IPS DF 6.9 (cell line): ENCODE results near the gene NXPH1.

ENCODE experiments used
- DNase-seq: peaks from one replicate; pipeline ENCODE4 v3.0.0-alpha.2; 2013; ENCODE audit warnings: low read depth, low spot score
- H3K27ac ChIP-seq: one replicate; pipeline ENCODE4 v1.5.1; 2013; ENCODE audit warnings: low read length, control low read depth
- H3K27me3 ChIP-seq: 2 replicates; pipeline ENCODE4 v1.6.1; 2013; ENCODE audit warnings: mild to moderate bottlenecking, low read length; ENCODE audit not compliant: control insufficient read depth, insufficient read depth
- H3K36me3 ChIP-seq: 2 replicates; pipeline ENCODE4 v1.6.1; 2013; ENCODE audit warnings: low read length; ENCODE audit not compliant: control insufficient read depth, insufficient read depth
- H3K4me1 ChIP-seq: 2 replicates; pipeline ENCODE4 v1.6.1; 2013; ENCODE audit warnings: low read length; ENCODE audit not compliant: control insufficient read depth, insufficient read depth
- H3K4me3 ChIP-seq: 2 replicates; pipeline ENCODE4 v1.5.1; 2013; ENCODE audit warnings: mild to moderate bottlenecking, low read length
- H3K9me3 ChIP-seq: 2 replicates; pipeline ENCODE4 v1.6.1; 2013; ENCODE audit warnings: low read length, inconsistent platforms; ENCODE audit not compliant: control insufficient read depth, insufficient read depth
- WGBS: extraction: QIAGEN DNeasy Blood & Tissue Kit; methylation state at CpG from one replicate; pipeline ENCODE4 v1.1.7; 2013; ENCODE audit warnings: mixed read lengths, missing lambda C conversion rate; ENCODE audit not compliant: insufficient read length, insufficient coverage; 5-methylcytosine and 5-hydroxymethylcytosine counted together

Gene NXPH1

DNA sequence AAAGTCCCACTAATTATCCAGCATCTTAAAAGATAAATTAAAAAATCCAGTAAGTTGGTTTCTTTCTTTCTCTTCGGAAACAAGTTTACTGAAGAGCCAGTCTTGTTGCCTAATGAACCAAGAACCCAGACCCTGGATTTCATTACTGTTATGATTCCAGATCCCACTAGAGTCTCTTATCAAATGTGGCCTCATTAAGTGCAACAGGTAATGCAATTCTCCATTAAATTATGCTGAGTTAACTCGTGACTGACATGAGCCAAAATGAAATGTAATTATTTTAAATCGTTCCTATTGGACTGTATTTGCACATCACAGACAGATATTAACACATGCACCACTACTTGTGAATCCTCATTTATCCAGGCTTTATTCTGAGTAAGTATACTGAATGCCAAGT lies 115.6 kb downstream of the NXPH1 start:
- Histone ChIP-seq H3K36me3 (no peaks in the 10 kb centered on the region), H3K27ac (no peak overlapping the region), H3K27me3 (no peaks in the 10 kb centered on the region), H3K9me3 (no peaks in the 10 kb centered on the region), H3K4me1 (no peaks in the 10 kb centered on the region), H3K4me3 (no peak overlapping the region)
- WGBS = no CpG with 5 or more reads among the region's 3 CpGs
- DNase-seq = no peak

DNA sequence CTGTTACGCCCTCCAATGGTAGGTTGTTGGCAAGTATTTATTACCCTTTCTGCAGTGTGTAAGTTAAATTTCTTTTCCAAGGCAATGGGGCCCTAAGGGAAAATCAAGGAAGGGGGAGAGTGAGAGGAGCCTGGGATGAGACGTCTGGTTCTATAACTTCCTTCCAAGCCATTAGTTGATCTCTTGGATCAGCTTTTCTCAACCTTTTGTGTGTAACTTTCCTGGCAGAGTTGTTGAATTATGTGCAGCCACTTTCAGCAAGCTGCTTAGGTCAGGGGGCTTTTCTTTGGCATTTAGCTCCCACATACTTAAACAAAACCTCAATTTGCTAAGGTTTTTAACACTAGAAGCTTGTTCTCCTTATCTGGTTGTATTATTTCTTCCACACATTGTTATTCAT lies 127.1 kb downstream of the NXPH1 start:
- DNase-seq = no peak
- Histone ChIP-seq H3K36me3 (no peaks in the 10 kb centered on the region), H3K9me3 (no peaks in the 10 kb centered on the region), H3K27me3 (no peaks in the 10 kb centered on the region), H3K4me1 (no peaks in the 10 kb centered on the region; the same call in 1 of the 2 replicates), H3K4me3 (no peak overlapping the region), H3K27ac (no peak overlapping the region)
- no CpG with 5 or more reads among the region's 2 CpGs for WGBS

DNA sequence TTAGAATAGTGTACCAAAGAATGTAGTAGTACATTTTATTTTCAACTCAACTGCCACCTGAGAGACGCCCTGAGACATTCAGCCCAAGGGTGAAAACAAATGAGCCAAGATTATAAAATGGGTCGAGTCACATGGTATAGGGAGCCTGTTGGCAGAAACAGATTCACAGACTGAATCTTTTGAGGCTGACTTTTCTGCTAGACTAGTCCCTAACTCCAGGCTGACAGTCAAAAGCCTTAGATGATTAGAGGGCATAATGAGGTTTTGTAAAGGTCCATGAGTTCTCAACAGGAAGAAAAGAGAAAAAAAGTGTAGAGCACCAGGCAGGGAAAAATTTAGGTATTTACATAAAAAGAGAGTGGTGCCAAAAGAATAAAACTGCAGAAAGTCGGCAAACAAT lies 128.0 kb downstream of the NXPH1 start:
- no peak for DNase-seq
- no peaks in the 10 kb centered on the region; the same call in 1 of the 2 replicates for H3K4me1 ChIP-seq
- no peaks in the 10 kb centered on the region for H3K27me3 ChIP-seq
- H3K9me3 ChIP-seq = no peaks in the 10 kb centered on the region
- no peak overlapping the region for H3K4me3 ChIP-seq
- H3K27ac ChIP-seq = no peak overlapping the region
- H3K36me3 ChIP-seq = no peaks in the 10 kb centered on the region
- no CpG with 5 or more reads among the region's 3 CpGs for WGBS

DNA sequence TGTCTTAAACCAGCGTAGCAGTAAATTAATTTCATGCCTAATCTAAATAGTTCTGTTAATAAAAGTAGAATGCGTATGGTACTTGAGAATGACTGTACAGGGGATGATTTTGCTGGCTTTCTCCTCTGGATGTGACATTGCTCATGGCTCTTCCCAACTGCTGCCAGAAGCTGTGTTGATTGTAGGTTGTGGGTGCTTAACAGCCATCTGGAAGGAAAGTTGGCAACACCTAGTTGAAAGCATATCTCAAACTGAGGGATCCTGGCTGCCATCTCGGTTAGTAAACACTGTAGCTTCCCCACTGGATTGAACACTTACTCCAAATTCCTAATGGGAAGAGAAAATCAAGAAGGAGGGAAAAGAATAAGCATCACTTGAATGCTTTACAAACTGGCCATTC lies 130.9 kb downstream of the NXPH1 start:
- Histone ChIP-seq H3K4me3 (no peak overlapping the region), H3K36me3 (no peaks in the 10 kb centered on the region), H3K4me1 (no peaks in the 10 kb centered on the region; the same call in 1 of the 2 replicates), H3K27me3 (no peaks in the 10 kb centered on the region), H3K9me3 (no peaks in the 10 kb centered on the region), H3K27ac (no peak overlapping the region)
- WGBS = no CpG with 5 or more reads among the region's 3 CpGs
- DNase-seq = no peak

DNA sequence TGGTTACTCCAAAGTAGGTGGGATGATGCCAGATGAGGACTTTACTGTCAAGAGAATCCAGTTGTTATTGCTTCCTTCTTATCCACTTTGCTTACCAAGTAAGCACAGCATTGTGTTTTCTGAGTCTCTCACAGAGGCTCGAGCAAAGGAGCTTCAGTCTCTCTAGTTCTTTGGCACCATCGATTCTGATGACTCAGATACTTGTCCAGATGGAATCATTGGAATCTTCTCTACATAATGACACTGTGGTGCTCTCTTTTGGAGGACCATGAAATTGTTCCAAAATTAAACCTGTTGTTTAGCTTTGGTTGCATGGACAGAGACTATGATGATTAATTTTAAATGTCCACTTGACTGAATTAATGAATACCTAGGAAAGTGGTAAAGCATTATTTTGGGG lies 132.6 kb downstream of the NXPH1 start:
- no peaks in the 10 kb centered on the region for H3K36me3 ChIP-seq
- H3K27me3 ChIP-seq = no peaks in the 10 kb centered on the region
- no peaks in the 10 kb centered on the region for H3K4me1 ChIP-seq
- WGBS = no CpG with 5 or more reads among the region's 2 CpGs
- no peak overlapping the region for H3K4me3 ChIP-seq
- no peak overlapping the region for H3K27ac ChIP-seq
- H3K9me3 ChIP-seq = no peaks in the 10 kb centered on the region
- no peak for DNase-seq

DNA sequence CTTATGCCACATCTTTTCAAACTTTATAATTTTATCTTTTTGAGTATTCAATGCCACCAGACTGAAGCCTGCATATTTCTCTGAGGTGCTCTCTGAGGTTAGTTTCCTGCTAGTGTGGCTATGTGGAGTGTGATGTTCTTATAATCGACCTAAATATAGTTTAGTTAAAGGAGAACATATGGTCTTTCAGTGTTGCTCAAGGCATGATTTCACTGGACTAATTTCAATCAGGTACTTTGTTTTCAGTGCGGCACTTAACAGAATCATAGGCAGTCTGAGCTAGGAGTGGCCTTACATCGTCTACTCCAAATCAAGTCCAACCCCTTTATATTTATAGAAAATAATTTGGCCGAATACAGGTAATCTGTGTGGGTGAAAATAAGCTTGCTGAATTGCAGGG lies 134.2 kb downstream of the NXPH1 start:
- no peak overlapping the region for H3K27ac ChIP-seq
- no peak overlapping the region for H3K4me3 ChIP-seq
- no peaks in the 10 kb centered on the region for H3K36me3 ChIP-seq
- no peaks in the 10 kb centered on the region for H3K9me3 ChIP-seq
- no peaks in the 10 kb centered on the region for H3K27me3 ChIP-seq
- DNase-seq = no peak
- no peaks in the 10 kb centered on the region for H3K4me1 ChIP-seq
- no CpG with 5 or more reads among the region's 4 CpGs for WGBS

DNA sequence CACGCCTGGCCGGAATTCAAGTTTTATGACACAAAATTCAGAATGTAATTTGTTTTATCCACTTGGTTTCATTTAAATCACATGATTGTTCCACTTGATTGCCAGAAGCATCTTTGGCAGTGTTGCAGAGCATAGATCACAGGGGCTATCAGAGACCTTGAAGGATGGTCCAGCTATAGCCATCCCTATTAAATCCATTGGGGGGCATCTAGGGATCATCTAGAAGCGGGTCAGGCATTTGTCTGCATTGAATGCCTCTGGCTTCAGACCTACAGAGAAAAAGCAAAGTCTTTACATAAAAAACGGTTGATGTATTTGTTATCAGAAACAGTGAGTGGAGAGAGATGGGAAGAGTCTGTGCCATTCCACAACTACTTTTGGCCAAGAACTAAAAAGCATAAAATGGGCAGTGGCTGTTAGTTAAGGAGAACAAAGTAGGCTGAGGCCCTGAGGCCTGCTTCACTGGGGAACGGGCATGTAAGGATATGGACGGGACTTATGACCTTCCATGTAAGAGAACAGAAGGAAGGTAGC lies 146.3 kb downstream of the NXPH1 start:
- Histone ChIP-seq H3K4me3 (no peak overlapping the region), H3K4me1 (no peaks in the 10 kb centered on the region), H3K27ac (no peak overlapping the region), H3K9me3 (no peaks in the 10 kb centered on the region), H3K27me3 (no peaks in the 10 kb centered on the region), H3K36me3 (no peaks in the 10 kb centered on the region)
- WGBS = no CpG with 5 or more reads among the region's 6 CpGs
- no peak for DNase-seq

DNA sequence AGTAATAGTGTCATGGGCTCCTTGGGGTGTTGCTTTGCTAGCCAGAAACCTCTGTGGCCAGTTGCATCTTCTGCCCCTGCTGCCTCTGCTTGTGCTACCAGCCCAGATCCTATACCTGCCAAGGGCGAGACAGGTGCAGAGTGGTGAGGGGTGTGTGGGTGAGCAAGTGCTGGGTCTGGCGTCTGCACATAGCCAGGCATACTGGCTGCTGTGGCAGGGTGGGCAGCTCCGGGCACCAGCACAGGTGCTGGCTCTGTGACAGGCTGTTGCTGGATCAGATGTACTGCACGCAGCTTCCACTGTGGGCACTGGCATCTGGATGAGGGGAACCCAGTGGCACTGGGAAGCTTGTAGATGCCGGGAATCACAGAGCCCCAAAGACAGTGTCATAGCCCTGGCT lies 148.4 kb downstream of the NXPH1 start:
- Histone ChIP-seq H3K36me3 (no peaks in the 10 kb centered on the region), H3K4me1 (no peaks in the 10 kb centered on the region), H3K27me3 (no peaks in the 10 kb centered on the region), H3K9me3 (no peaks in the 10 kb centered on the region), H3K27ac (no peak overlapping the region), H3K4me3 (no peak overlapping the region)
- no CpG with 5 or more reads among the region's 5 CpGs for WGBS
- DNase-seq = no peak

DNA sequence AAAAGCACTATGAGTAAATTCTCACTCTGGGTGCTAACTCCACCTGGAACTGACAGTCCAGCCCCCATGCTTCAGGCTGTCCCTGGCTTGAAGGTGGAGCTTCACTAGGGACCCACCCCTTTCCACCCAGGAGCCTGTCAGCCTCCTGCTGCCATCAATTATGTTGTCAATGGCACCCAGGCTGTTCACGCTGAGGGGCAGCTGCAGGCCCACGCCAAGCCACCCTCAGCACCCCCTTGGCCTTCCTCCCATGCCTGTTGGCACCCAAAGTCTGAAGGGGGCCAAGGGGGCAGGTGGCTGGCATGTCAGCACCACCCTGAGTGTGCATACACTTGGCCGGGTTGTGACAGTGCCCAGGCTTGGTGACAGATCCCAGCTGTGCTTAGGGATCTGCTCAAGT lies 149.3 kb downstream of the NXPH1 start:
- Histone ChIP-seq H3K27me3 (no peaks in the 10 kb centered on the region), H3K4me1 (no peaks in the 10 kb centered on the region), H3K4me3 (no peak overlapping the region), H3K9me3 (no peaks in the 10 kb centered on the region), H3K36me3 (no peaks in the 10 kb centered on the region), H3K27ac (no peak overlapping the region)
- DNase-seq = no peak
- no CpG with 5 or more reads among the region's 3 CpGs for WGBS

DNA sequence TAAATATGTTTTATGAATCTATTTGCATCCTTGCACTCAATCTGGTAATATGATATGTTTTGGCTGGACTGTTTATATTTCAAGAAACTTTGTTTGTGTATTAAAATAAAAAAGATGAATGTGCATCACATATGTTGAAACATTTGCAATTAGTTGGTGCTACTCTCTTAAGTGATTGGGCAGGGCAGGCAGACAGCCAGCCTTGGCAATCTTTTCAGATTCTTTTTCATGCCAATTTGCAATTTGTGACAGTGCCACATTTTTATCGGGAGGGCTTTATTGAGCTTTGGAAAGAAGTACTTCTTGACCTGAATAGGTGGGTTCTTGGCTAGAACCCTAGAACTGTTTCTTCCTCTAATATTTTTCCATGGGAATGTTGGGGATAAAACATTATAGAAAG lies 152.2 kb downstream of the NXPH1 start:
- H3K27ac ChIP-seq = no peak overlapping the region
- H3K36me3 ChIP-seq = no peaks in the 10 kb centered on the region
- no peak for DNase-seq
- no CpG with 5 or more reads among the region's 1 CpG for WGBS
- H3K9me3 ChIP-seq = no peaks in the 10 kb centered on the region
- H3K4me3 ChIP-seq = no peak overlapping the region
- no peaks in the 10 kb centered on the region for H3K27me3 ChIP-seq
- no peaks in the 10 kb centered on the region for H3K4me1 ChIP-seq

DNA sequence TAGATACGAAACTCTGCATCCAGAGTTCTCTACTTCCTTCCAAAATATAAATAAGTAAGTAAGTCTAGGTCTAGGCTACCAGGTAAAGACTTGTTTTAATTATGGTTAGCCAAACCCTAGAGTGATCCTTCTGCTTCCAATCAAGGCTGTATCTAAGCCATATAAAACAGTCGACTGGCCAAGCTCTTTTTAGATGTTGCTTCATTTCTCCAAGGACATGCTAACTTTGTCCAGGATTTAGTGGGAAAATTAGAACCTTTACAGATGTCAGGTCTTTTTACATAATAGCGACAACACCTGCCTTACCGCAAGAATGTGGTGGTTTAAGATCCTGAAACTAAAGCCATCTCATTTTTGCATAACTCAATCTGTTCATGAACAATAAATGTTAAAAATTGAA lies 156.8 kb downstream of the NXPH1 start:
- Histone ChIP-seq H3K27ac (no peak overlapping the region), H3K27me3 (no peaks in the 10 kb centered on the region), H3K4me1 (no peaks in the 10 kb centered on the region; the same call in 1 of the 2 replicates), H3K9me3 (no peaks in the 10 kb centered on the region), H3K36me3 (no peaks in the 10 kb centered on the region), H3K4me3 (no peak overlapping the region)
- DNase-seq = no peak
- no CpG with 5 or more reads among the region's 4 CpGs for WGBS
